Stimulated activated CD8-positive, alpha-beta memory T cell treated with anti-CD3 and anti-CD28 coated beads, Interleukin-7, amount 100 ng/mL, for 24 hours (primary cell): ENCODE measurements around the gene PLD4.
"Not testable (repeated sequence)": the region's sequence is repeated elsewhere in the genome, so short reads cannot be mapped to it uniquely, and the experiment has no call there.

Source experiments
- DNase-seq: peaks from one replicate; pipeline ENCODE4 v3.0.0-alpha.2; 2020; ENCODE audit warnings: low read depth

Gene PLD4

GRCh38 chr14:104942586-104942985 lies 17.9 kb downstream of the PLD4 start:
- DNase-seq = no peak

- DNase-seq = not testable (repeated sequence)
These were observed 18.7 kb downstream of the PLD4 start for GRCh38 chr14:104943216-104944015.

GRCh38 chr14:104944016-104944308 lies 19.3 kb downstream of the PLD4 start:
- DNase-seq = not testable (repeated sequence)

- DNase-seq = not testable (repeated sequence)
These were observed 19.9 kb downstream of the PLD4 start for GRCh38 chr14:104944436-104945205.

GRCh38 chr14:104945266-104945665 lies 20.6 kb downstream of the PLD4 start:
- DNase-seq = not testable (repeated sequence)

GRCh38 chr14:104945986-104946965 lies 21.6 kb downstream of the PLD4 start:
- not testable (repeated sequence) for DNase-seq

- DNase-seq = not testable (repeated sequence)
These were observed 22.5 kb downstream of the PLD4 start for GRCh38 chr14:104947201-104947600.

- not testable (repeated sequence) for DNase-seq
These were observed 23.4 kb downstream of the PLD4 start for GRCh38 chr14:104947881-104948735.

- no peak for DNase-seq
These were observed 24.0 kb downstream of the PLD4 start for GRCh38 chr14:104948736-104949031.

- not testable (repeated sequence) for DNase-seq
These were observed 24.8 kb downstream of the PLD4 start for GRCh38 chr14:104949406-104949955.

- DNase-seq = no peak
These were observed 25.3 kb downstream of the PLD4 start for GRCh38 chr14:104950021-104950420.

GRCh38 chr14:104950701-104951100 lies 26.0 kb downstream of the PLD4 start:
- not testable (repeated sequence) for DNase-seq

GRCh38 chr14:104951863-104952657 lies 27.4 kb downstream of the PLD4 start:
- DNase-seq = not testable (repeated sequence)

GRCh38 chr14:104953097-104953496 lies 28.4 kb downstream of the PLD4 start:
- no peak for DNase-seq

GRCh38 chr14:104953896-104954656 lies 29.4 kb downstream of the PLD4 start:
- DNase-seq = no peak

- DNase-seq = no peak
These were observed 30.2 kb downstream of the PLD4 start for GRCh38 chr14:104954746-104955395.

GRCh38 chr14:104955396-104955770 lies 30.7 kb downstream of the PLD4 start:
- DNase-seq = no peak

GRCh38 chr14:104956290-104956890 lies 31.7 kb downstream of the PLD4 start:
- DNase-seq = no peak
